Stimulated activated CD8-positive, alpha-beta memory T cell treated with anti-CD3 and anti-CD28 coated beads, Interleukin-12 subunit alpha, Interleukin-12 subunit beta, amount 100 ng/mL, for 4 hours (primary cell): ENCODE data around the gene AOPEP.

Experiments
- DNase-seq: peaks from one replicate; pipeline ENCODE4 v3.0.0-alpha.2; 2020; ENCODE audit warnings: low read depth

AOPEP gene

DNA sequence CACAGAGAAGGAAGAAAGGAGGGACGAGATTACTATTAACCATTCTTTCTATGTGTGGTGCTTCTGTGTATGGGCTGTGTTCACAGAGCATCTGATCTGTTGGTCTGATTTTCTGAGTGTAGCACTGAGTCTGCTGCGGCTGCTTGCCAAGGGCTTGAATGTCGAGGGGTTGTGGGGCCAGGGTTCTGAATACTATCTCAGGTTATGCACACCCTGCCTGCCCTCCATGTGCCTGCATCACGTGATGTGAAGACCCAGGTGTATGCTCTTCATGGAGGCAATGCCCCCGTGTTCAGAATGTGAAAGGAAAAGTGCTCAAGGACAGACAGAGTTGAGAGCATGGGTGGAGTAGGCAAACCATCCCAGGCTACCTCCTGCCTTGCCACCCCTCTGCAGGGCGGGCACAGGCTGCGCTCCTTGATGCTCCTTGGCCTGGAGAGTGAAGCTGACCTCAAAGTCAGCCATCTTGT lies 336.1 kb downstream of the AOPEP start:
- DNase-seq = no peak

DNA sequence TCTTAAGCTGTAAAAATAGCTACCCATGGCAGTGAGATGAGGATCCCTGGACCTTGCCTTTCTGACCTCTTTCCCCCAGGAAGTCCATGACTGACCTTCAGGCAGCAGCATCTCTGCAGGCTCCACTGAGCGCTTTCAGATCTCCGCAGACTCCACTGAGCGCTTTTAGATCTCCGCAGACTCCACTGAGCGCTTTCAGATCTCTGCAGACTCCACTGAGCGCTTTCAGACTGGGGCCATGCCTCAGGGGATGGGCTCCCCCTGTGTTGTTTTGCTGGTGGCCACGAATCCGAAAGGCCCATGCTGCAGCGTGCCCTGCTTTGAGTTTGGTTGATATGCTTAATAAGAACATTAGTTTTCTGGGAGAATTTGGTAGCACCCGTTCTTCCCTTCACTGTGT lies 336.8 kb downstream of the AOPEP start:
- no peak for DNase-seq

DNA sequence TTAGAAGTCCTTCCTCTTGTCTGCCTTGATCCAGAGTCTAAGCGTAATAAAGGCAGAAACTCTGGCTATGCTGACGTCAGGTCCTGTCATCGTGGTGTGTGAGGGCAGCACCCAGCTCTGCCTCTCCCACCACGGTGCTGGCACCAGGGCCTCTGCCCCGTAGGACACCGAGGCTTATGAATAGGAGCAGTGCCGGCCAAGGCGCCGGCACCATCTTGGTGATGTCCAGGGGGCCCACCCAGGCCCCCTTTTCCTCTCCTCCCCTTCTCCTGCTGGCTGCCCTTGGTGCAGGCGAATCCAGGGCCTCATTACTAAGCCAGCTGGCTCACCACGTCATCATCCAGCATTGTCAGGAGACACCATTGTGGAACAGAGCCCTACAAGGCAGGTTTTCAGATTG lies 338.7 kb downstream of the AOPEP start:
- no peak for DNase-seq

DNA sequence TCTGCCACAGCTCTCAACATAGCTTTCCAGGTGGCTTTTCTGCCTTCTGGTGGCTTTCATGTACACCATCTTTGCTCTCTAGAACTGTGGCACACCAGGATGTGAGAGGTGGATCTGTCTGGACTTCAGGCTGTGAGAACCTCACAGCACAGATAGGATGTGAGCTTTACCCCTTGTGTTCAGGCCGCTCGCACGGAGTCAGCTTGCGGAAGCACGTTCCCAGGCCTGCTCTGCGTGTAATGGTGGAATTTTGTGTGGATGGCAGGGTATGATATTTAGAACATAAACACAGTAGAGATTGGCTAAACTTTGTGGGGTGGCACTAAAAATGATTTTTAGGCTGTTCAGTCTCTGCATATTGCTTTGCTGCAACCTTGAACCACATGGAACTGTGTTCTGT lies 340.6 kb downstream of the AOPEP start:
- no peak for DNase-seq

DNA sequence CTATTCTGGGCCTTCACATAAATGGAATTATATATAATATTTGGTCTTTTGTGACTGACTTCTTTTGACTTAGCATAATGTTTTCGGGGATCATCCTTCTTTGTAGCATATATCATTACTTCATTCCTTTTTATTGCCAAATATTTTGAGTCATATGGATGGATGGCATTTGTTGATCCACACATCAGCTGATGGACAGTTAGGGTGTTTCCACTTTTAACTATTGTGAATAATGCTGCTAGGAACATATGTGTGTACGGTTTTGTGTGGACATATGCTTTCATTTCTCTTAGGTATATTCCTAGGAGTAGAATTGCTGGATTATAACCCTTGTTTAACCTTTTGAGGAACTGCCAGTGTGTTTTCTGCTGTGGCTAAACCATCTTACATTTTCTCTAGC lies 341.4 kb downstream of the AOPEP start:
- no peak for DNase-seq

DNA sequence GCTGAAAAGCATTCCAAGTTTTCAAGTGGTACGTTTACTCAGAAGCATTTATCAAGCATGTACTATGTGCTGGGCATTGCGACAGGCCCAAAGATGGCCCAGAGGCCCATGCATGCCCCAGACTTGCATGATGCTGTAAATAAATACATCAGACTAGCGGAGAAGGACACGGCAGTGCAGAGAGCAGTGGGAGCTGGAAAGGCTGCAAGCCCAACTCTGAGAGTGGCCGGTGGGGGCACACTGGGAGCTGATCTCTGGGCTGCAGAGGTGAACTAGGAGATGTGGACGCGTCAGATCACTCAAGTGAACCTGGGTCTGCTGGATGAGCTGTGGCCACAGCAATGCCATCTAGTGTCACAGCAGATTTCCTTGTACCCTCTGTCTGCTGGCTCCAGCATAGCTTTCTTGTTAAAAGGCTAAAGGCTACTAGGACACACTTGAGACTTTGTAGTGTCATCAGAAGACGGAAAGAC lies 344.1 kb downstream of the AOPEP start:
- DNase-seq = no peak

DNA sequence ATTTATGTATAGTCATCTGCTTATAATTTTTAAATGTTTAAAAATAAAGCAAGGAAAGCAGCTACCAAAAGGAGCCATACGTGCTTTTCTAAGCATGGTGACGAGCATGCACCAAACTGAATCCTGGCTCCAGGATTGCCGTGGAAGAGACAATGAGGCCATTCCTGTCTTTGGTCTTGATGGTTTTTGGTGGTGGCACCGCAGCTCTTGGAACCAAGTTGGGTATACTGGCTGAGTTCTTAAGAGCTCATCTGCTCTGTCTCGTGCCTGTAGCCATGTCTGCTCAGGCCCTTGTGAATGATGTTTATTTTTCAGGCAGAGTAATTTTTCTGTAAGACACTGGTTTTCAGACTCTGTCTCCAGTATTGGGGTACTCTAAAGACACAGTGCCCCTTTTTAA lies 345.0 kb downstream of the AOPEP start:
- no peak for DNase-seq

DNA sequence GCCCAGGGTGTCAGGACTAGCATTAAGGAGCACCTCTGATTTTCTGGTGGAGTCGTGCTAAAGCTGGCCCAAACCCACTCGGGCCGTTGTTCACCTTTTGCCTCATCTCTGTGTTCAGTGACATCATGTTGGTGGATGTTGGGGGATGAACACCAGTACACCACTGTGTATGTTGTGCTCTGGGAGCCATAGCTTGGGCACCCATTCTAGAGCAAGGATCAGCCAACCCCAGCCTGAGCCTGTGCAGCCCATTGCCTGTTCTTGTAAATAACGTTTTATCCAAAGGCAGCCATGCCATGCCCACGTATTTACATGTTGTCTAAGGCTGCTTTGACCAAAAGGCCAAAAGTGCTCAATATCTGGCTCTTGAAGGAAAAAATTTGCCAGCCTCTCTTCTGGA lies 345.4 kb downstream of the AOPEP start:
- DNase-seq = no peak

DNA sequence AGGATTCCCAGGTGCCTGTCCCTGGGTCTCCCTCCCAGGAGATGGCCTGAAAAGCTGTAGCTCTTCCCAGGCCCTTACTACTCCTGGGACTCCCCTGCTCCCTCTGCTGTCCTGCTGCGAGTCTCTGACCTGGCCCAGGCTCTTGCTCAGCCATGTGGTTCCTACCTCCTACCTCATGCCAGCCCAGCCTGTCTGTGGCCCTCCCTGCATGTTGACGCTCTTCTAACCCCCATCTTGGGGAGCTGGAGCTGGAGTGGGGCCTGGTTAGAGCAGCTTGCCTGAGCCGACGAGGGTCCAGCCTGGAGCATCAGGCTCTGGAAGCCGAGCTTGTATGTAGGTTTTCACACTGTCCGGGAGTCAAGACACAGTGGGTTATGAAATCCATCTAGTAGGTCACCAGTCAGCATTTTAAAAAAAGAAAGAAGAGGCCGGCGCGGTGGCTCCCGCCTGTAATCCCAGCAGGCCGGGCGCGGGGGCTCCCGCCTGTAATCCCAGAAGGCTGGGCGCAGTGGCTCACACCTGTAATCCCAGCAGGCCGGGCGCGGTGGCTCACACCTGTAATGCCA lies 346.6 kb downstream of the AOPEP start:
- no peak for DNase-seq

DNA sequence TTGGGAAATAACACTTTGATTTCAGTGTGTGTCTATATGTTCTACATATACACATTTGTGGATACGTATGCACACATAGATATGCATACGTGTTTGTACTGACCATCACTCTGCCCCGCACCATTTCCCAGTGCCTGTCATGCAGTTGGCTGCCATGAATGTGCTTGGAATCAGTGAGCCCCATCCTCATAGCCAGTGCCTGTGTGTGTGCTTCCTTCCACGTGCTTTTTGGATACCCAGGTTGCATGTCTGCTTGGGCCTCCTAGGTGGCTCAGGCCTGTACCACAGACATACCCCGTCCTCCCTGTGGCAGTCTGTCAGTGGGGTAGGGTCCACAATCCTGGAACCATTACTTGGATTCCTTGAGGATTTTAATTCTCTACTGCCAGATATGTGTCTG lies 347.4 kb downstream of the AOPEP start:
- DNase-seq = no peak

DNA sequence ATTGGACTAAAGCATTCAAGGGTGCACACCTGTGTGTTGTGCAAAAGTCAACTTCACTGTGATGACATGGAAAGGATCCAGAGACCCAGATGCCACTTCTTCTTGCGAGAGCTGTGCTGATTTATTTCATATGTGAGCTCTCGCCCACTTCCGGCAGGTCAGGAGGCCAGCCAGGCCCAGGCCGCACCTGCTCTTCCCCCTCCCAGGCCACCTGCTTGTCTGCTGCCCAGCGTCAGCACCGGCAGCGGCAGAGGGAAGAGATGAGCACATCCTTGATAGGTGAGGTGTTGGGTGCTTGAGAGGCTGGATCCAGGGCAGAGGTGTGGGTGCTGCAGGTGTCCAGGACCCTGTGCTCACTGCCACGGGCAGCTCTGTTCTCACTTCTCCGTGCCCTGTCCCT lies 348.1 kb downstream of the AOPEP start:
- no peak for DNase-seq

DNA sequence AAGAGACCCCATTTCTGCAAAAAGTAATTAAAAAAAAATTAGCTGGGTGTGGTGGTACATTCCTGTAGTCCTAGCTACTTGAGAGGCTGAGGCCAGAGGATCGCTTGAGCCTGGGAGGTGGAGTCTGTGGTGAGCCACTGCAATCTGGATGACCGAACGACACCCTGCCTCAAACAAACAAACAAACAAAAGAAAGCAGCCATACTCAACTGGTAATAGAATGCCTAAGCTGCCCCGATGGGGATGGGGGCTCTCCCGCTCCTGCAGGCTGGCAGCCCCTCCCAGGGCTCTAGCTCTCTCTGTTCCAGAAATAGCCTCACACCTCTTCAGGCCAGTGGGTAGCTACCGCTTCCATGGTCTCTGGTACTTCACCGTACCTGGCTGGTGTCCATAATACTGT lies 349.2 kb downstream of the AOPEP start:
- DNase-seq = no peak

DNA sequence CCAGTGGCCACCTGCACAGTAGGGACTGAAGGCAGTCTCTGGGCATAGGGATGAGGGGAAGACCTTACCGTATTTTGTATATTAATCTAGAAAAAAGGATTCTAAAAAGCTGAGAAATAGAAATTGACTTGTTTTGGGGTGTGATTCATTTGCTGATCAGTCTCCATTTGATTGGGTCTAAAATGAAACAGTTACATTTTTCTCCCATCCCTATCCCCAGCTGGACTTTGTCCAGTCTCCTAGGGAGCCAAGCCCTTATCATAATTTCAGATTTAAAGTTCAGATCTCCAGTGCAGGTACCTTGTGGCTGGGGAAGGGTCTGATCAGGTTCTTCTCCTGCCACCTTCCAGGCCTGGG lies 350.2 kb downstream of the AOPEP start:
- no peak for DNase-seq

DNA sequence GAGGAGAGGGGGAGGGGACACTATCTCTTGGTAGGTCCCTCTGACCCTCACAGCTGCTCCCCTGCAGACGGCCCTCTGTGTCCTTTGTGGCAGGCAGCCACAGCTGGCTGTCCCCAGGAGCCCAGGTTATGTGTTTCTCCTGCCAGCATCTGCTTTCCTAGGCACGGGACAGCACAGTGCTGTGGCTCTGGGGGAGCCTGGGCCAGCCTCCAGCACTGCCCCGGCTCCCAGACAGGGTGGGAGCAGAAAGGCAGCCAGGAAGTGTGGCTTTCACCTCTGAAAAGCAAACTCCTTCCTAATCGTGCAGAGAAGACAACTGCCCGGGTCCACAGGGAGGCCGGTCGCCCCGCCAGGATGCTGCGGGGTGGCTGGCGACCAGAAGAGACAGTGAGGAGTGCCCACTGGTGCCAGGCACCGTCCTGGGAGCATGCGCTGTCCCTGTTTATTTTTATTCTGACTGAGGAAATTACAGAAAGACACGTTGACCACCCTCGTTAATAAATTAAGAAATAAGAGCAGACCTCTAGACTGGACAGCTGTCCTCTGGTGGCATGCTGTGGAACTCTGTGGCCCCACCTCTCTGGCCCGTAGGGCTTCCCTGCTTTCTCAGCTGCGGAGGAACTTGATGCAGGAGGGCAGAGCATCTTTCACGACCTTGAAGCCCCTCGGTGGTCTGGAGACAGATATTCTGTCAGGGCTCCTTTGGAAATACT lies 350.7 kb downstream of the AOPEP start:
- DNase-seq = no peak

DNA sequence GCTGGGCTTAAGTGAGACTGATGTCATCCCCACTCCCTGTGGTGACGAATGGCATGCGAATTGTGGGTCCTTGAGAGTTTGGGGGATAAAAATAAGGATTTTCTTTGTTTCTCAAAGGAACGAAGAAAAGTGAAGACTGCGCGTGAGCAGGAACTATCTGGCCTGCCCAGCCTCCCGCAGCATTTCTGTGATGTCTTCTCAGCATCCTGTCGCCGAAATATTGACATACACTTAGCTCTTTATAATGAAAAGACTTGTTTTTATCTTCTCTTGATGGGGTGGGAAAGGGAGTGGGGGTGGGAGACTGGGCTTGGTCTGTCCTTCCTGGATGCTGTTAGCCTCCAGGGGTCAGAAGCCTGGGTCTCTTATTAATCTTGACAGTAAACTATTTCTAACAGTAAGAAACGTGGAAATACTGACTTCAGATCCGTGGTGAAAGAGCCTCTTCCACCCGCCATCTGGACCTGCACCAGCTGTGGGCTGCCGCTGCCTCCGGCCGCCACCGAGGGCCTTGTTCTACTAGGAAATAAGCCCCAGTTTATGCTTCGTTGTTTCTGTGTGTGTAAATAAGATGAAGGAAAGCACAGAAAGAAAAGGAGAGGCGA lies 351.4 kb downstream of the AOPEP start:
- no peak for DNase-seq

DNA sequence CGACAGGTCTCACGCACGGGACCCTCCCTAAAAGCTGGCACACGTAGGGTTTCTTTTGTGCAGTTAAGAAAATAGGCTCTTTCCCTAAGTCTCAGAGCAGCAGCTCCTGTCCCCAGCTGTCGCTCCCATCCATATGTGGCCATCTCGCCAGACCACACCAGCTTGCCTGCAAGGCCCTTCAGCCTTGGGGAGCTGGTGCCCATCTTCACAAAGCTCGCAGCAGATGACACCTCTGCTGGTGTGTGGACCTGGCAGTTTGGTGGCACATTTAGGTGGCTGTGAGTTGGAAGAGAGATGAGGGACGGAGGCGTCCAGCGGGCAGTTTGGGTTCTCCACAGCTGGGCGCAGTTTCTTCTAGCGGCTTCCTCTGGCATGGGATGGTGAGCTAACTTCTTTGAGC lies 352.0 kb downstream of the AOPEP start:
- DNase-seq = no peak

DNA sequence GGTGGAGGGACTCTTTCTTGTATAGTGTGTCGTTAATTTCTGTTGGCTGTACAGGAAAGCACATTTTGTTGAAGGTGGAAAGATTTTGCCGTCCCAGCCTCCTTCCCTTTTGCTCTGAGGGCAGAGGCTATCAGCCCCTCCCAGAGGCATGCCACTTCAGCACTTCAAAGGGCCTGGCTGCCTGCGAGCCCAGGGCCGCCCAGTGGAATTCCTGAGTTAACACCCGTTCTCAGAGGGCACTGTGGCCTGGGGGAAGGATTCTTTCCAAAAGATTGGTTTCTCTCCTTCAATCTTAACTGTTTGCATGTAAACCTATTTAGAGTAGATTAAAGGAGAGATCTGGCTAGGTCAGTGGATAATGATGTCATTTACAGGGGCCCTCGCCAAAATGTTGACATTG lies 352.4 kb downstream of the AOPEP start:
- no peak for DNase-seq

DNA sequence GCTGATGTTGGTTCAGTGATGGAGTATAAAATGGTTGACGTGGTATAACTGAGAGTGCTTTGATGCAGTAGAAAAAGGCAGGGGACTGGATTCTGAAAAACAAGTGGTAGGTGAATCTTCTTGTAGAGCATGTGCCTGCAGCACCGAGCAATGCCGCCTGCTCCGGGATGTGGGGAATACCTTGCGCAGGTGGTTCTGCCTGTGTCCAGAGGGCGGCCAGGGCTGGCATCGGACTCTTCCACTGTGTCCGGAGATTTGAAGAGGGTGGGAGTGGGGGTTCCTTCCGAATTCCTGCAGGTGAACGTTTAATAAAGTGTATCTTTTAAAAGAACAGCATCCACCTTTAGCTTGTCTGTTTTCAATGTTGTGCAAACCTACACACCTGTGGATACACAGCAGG lies 353.0 kb downstream of the AOPEP start:
- no peak for DNase-seq

DNA sequence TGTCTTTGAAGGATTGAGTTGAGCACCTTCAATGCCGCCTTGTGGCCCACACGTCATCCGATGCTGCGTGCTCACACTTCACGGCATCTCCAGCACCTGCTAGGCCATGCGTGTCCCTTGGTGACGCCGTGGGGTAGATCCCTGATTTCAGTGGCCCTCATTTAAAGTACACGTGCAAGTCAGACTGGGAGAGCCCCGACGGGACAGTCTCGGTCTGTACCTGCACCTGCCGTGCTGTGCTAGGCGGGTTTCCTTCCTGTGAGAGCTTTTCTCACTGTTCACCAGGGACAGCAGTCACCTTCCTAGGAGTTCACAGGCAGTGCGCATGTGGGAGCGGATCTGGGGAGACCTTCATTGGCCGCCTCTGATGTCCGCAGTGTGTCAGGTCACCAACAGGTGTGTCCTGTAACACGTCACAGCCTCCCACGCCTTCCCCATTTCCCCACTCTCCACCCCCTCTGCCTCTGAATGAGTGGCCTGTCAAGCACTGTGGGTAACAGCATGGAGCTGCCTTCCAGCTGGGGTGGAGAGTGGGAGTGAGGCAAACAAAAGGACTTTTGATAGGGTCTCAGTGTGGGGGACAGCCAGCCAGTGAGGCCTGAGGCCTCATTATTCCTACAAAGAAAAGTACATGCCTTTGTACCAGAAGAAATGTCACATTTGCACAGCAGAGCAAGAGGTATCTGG lies 354.6 kb downstream of the AOPEP start:
- DNase-seq = no peak

DNA sequence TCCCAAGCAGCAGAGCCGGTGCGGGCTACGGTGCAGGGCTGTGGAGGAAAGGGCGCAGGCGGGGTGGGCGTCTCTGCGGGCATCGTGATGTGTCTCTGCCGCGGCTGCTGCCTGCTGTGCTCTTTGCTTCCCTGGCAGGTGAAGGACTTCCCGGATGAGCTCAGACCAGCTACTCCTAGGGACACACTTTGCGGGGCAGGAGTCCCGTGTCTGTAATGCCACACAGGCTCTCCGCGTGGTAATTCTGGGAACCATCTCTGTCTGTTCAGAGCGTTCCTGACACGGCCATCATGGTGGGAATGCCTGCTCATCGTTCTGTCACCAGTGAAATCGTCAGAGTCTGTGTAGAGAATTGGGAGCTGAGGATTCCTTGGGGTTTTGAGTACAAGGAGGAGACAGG lies 355.5 kb downstream of the AOPEP start:
- no peak for DNase-seq

DNA sequence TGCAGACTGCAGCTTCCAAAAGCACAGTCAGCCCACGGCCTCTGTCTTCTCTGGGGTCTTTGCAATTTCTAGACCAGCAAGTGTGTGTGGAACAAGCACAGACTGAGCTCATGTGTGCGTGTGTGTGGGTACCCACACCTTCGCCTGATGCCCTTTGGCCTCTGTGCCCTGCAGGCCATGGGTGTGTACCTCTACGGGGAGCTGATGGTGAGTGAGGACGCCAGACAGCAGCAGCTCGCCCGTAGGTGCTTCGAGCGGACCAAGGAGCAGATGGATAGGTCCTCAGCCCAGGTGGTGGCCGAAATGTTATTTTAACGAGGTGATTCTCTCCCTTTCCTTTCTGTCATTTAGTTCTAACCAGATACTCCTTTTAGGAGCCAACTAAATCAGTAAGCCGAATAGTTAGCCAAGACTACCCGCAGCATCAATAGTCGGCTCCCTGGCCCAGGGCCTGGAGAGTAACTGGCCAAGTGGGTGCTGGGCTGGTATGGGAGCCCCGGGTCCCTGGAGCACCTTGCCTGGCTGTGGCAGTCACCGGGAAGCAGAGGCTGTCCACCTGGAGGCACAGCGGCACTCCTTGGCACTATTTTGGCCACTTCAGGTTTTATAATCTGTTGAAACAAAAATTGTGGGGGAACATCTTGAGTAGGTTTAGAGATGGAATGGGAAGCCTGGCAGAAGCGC lies 356.0 kb downstream of the AOPEP start:
- DNase-seq = no peak

DNA sequence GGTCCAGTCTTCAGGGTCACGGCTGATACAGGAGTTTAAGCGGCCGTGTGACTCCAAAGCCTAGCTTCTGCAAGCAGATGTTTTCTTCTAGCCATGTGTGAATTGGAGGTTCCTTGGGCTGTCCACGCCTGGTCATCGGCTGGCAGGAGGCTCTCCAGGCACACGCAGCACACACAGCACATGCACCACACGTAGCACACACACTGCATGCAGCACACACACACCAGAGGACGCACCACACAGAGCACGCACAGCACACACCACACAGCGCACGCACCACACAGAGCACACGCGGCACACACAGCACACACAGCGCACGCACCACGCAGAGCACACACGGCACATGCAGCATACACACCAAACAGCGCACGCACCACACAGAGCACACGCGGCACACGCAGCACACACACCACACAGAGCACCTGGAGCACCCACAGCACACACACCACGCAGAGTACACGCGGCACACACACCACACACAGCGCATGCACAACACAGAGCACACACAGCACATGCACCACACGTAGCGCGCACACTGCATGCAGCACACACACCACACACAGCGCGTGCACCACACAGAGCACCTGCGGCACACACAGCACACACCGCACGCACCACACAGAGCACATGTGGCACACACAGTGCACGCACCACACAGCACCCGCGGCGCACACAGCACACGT lies 356.7 kb downstream of the AOPEP start:
- no peak for DNase-seq
